ENCODE measurements around the gene VWDE.
"Not testable (repeated sequence)": the region's sequence is repeated elsewhere in the genome, so short reads cannot be mapped to it uniquely, and the experiment has no call there.

VWDE gene

DNA sequence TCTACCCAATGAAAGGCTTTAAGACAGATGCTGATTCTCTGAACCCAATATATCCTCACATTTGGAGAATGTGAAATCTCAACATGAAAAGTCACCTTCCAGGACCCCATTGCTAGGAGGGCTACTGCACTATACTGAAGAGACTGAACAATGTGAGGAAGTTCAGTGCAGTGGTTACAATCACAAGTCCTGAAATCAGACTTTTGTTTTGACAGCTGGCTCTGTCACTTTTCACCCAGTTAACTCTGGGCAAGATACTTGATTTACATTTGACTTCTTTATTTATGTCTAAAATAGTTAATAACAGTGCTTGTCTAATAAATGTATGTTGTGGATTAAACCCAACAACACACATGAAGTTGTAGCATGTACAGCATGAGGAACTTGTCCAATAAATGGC lies 14.8 kb upstream of the VWDE start:
- no peak for TF ChIP-seq ZFX (IDR thresholded peaks at IDR 0.05; ENCODE audit: borderline replicate concordance)
- TF ChIP-seq, protein P1, sequence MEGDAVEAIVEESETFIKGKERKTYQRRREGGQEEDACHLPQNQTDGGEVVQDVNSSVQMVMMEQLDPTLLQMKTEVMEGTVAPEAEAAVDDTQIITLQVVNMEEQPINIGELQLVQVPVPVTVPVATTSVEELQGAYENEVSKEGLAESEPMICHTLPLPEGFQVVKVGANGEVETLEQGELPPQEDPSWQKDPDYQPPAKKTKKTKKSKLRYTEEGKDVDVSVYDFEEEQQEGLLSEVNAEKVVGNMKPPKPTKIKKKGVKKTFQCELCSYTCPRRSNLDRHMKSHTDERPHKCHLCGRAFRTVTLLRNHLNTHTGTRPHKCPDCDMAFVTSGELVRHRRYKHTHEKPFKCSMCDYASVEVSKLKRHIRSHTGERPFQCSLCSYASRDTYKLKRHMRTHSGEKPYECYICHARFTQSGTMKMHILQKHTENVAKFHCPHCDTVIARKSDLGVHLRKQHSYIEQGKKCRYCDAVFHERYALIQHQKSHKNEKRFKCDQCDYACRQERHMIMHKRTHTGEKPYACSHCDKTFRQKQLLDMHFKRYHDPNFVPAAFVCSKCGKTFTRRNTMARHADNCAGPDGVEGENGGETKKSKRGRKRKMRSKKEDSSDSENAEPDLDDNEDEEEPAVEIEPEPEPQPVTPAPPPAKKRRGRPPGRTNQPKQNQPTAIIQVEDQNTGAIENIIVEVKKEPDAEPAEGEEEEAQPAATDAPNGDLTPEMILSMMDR (IDR thresholded peaks at IDR 0.05), result no peak
- H3K27ac ChIP-seq, result no peak overlapping the region

DNA sequence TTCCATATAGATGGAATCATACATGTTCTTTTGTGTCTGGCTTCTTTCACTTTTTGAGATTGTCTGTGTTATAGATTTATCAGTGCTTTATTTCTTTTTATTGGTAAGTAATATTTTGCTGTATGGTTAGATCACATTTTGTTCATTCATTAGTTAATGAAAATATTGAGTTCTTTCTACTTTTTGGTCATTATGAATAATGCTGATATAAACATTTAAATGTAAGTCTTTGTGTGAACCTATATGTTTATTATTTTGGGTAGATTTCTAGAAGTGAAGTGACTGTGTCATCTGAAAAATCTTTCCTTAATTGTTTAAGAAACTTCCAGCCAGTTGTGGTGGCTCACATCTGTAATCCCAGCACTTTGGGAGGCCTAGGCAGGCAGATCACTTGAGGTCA lies 11.4 kb upstream of the VWDE start:
- no peak for TF ChIP-seq ZFX (IDR thresholded peaks at IDR 0.05; ENCODE audit: borderline replicate concordance)
- TF ChIP-seq, protein P1 (IDR thresholded peaks at IDR 0.05), result no peak
- H3K27ac ChIP-seq, result no peak overlapping the region

DNA sequence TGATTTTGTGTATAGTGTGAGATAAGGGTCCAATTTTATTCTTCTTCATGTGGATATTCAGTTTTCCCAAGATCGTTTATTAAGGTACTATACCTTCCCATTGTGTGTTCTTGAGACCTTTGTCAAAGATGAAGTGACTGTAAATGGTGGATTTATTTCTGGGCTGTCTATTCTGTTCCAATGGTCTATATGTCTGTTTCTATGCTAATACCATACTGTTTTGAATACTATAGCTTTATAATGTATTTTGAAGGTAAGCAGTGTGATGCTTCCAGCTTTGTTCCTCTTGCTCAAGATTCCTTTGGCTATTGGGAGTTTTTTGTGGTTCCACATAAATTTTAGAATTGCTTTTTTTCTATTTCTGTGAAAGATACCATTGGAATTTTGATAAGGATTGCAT lies 8.7 kb upstream of the VWDE start:
- H3K27ac ChIP-seq, result no peak overlapping the region
- no peak for TF ChIP-seq ZFX (IDR thresholded peaks at IDR 0.05; ENCODE audit: borderline replicate concordance)
- TF ChIP-seq, protein P1 (IDR thresholded peaks at IDR 0.05), result no peak

DNA sequence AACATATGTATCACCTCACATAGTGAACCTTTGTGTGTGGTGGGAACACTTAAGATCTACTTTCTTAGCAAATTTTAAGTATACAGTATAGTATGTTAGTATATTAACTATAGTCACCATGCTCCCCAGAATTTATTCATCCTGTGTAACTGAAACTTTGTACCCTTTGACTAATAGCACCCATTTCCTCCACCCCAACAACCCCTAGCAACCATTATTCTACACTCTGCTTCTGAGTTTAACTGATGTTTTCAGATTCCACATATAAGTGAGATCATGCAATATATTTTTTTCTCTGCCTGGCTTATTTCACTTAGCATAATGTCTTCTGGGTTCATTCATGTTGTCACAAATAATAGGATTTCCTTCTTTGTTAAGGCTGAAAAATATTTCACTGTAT lies 6.9 kb upstream of the VWDE start:
- no peak for TF ChIP-seq ZFX (IDR thresholded peaks at IDR 0.05; ENCODE audit: borderline replicate concordance)
- TF ChIP-seq, protein P1 (IDR thresholded peaks at IDR 0.05), result no peak
- no peak overlapping the region for H3K27ac ChIP-seq

DNA sequence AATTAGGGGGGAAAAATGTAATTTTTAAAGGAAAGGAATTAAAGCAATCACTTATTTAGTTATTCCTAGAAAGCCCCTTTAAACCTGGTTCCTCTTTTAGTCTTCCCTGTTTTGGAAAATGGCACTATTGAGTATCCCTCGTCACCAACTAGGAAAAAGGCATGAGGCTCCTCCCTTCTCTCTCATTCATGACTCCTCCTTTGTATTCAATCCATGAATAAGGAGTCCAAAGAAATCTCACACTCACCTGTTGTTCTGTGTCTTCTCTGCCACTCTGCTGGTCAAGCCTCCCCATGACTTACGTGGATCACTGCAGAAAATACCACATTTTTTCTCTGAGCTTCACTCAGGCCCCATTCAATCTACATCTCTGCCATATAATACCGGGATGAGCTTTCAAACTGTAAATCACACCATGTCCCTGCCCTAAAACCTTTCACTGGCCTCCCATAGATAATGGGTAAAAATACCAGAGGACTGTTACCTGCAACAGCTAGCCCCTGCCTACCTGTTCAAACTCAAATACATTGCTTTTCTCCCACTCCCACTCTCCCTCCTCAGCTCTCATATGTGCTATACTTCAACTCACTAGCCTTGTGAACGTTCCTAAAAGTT lies 5.5 kb upstream of the VWDE start:
- H3K27ac ChIP-seq, result no peak overlapping the region
- TF ChIP-seq ZFX (IDR thresholded peaks at IDR 0.05; ENCODE audit: borderline replicate concordance), result no peak
- TF ChIP-seq, protein P1 (IDR thresholded peaks at IDR 0.05), result no peak

DNA sequence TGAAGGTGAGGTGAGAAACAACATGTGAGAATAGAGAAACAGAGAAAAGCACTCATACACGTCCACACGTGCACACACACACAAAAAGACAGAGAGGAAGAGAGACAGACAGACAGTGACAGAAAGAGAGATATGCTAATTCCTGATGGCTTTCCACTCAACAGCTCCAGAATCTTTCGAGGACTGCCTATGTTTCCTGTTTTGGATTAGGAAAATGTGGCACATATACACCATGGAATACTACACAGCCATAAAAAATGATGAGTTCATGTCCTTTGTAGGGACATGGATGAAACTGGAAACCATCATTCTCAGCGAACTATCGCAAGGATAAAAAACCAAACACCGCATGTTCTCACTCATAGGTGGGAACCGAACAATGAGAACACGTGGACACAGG lies 4.0 kb upstream of the VWDE start:
- H3K27ac ChIP-seq, result not testable (repeated sequence)

DNA sequence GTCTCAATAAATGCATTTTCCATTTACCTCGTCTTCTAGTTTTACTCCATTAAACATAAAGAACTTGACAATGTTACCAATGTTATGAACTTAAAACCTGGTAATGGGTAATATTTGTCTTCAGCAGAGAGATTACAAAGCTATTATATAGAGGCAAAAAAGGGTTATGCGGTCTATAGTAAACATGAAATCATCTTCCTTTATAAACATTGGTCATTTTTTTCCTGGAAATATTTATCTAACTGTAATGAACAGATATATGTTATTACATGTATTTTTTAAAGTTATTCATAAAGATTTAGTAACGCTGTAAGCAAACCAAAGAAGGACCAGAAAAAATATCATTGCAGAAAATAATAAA lies 1.3 kb downstream of the VWDE start:
- TF ChIP-seq, protein P1 (IDR thresholded peaks at IDR 0.05), result no peak
- TF ChIP-seq ZFX (IDR thresholded peaks at IDR 0.05; ENCODE audit: borderline replicate concordance), result no peak
- no peak overlapping the region for H3K27ac ChIP-seq

Data from 22Rv1 (cell line).